Measurements from ENCODE around the gene POLR2L.

The POLR2L gene

DNA sequence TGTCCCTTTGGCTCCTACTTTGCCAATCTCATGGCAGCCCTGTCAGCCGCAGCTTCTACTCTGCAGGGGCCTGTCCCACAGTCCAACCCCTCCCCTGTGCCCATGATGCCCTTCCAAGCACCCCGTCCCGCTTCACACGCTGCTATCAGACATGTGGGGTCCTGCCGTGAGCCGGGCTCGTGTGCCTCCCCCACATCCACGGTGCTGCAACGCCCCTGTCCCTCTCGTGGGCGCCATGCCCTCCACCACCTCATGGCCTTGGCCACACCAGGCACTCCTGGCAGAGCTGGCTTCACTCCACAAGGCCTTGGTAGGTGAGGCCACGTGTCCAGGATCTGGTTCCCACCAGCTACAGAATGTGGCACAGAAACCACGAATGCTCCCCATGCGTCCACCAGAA lies 45.3 kb upstream of the POLR2L start:
- DNase-seq (ENCODE audit: low read depth): no peak
- TF ChIP-seq, protein P1, sequence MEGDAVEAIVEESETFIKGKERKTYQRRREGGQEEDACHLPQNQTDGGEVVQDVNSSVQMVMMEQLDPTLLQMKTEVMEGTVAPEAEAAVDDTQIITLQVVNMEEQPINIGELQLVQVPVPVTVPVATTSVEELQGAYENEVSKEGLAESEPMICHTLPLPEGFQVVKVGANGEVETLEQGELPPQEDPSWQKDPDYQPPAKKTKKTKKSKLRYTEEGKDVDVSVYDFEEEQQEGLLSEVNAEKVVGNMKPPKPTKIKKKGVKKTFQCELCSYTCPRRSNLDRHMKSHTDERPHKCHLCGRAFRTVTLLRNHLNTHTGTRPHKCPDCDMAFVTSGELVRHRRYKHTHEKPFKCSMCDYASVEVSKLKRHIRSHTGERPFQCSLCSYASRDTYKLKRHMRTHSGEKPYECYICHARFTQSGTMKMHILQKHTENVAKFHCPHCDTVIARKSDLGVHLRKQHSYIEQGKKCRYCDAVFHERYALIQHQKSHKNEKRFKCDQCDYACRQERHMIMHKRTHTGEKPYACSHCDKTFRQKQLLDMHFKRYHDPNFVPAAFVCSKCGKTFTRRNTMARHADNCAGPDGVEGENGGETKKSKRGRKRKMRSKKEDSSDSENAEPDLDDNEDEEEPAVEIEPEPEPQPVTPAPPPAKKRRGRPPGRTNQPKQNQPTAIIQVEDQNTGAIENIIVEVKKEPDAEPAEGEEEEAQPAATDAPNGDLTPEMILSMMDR (IDR thresholded peaks at IDR 0.05; ENCODE audit: control insufficient read depth, insufficient read depth, low read depth, low read length, missing control alignments): no peak
- H3K4me3 ChIP-seq (ENCODE audit: control insufficient read depth, low read depth, low read length): no peak overlapping the region

DNA sequence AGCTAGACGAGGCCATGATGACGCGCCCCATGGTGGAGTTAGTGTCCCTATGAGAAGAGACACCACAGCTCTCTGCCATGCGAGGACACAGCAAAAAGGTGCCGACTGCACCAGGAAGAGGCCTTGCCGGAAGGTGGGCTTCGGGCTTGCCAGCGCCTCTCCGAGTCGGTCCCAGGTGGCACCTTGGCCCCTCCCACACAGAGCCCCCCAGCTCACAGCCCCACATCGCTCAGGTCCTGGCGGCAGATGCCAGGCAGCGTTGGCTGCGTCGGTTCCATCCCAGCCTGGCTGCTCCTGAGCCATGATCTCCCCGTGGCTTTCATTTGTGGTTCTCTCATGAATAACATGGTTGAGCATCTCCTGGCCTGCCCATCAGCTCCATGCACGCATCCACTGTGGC lies 44.2 kb upstream of the POLR2L start:
- TF ChIP-seq, protein P1 (IDR thresholded peaks at IDR 0.05; ENCODE audit: control insufficient read depth, insufficient read depth, low read depth, low read length, missing control alignments): no peak
- no peak overlapping the region for H3K4me3 ChIP-seq (ENCODE audit: control insufficient read depth, low read depth, low read length)
- DNase-seq (ENCODE audit: low read depth): no peak

DNA sequence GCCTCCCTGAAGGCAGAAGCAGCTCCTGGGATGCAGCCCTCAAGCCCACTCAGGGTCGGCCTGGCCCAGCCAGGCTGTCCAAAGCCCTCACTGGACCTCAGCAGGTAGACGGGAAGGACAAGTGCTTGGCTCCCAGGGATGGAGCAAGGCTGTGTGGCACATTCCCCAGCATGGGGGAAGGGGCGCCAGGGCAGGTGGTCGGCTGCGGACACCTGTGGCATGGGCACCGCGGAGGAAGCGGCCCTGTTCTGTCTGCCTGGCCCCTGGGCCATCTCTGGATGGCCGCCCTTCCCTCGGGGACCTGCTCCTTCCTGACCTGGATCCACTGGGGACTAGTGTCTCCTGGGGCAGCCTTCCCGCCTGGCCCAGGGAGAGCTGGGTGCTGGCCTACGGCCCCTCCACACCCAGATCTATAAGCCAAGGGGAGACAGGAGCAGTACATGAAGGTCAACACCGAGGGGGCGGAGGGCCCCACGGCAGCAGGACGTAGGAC lies 42.3 kb upstream of the POLR2L start:
- no peak for DNase-seq (ENCODE audit: low read depth)
- TF ChIP-seq, protein P1 (IDR thresholded peaks at IDR 0.05; ENCODE audit: control insufficient read depth, insufficient read depth, low read depth, low read length, missing control alignments): no peak
- H3K4me3 ChIP-seq (ENCODE audit: control insufficient read depth, low read depth, low read length): no peak overlapping the region

DNA sequence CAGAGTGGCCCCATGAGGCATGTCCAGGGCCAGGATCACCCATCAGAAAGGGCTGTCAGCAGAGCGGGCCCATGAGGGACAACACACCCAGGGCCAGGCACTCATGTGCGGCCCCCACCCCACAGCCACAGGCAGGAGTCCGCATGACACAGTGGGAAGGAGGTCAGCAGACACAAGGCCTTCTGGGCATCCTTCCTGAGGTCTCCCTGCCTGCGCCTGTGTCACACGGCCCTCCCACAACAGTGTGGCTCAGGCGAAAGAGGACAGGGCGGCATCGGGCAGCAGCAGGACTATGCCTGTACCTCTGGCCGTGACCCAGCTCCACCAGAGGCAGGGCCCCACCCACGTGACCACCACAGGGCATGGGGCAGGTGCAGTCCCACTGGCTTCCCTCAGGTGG lies 41.2 kb upstream of the POLR2L start:
- DNase-seq (ENCODE audit: low read depth): no peak
- TF ChIP-seq, protein P1 (IDR thresholded peaks at IDR 0.05; ENCODE audit: control insufficient read depth, insufficient read depth, low read depth, low read length, missing control alignments): no peak
- no peak overlapping the region for H3K4me3 ChIP-seq (ENCODE audit: control insufficient read depth, low read depth, low read length)

DNA sequence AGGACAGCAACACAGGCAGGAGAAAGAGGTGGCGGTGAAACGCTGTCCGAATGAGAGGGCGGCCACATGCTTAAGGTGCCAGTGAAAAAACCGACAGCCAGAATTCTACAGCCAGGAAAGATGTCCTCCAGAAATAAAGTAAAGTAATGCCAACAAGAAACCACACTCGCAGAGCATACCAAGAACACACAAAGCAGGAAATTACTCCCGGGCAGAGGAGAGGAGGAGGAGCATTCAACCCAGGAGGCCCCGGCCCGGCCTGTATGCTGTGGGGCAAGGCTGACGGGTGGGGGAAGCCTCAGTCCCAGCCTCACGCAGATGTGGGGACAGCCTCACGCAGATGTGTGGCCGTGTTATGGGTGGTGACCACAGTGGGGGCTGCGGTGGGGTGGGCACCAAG lies 40.3 kb upstream of the POLR2L start:
- no peak overlapping the region for H3K4me3 ChIP-seq (ENCODE audit: control insufficient read depth, low read depth, low read length)
- TF ChIP-seq, protein P1 (IDR thresholded peaks at IDR 0.05; ENCODE audit: control insufficient read depth, insufficient read depth, low read depth, low read length, missing control alignments): no peak
- no peak for DNase-seq (ENCODE audit: low read depth)

DNA sequence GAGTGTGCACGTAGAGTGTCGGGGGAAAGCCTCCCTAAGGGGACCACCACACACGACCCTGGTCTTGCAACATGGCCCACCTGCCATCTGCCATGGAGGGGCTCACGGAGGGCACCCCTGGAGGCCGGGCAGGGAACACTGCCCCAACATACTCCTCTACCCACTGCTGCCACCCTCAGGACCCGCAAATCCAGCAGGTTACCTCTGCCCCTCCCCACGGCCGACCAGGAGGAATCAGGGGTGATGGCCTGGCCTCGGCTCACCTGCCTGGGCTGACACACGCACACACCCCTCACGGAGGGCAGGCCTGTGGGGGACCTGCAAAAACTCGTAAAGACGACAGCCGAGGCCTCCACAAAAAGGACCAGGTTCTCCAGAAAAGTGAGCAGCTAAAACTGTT lies 38.1 kb upstream of the POLR2L start:
- TF ChIP-seq, protein P1 (IDR thresholded peaks at IDR 0.05; ENCODE audit: control insufficient read depth, insufficient read depth, low read depth, low read length, missing control alignments): no peak
- no peak for DNase-seq (ENCODE audit: low read depth)
- H3K4me3 ChIP-seq (ENCODE audit: control insufficient read depth, low read depth, low read length): no peak overlapping the region

DNA sequence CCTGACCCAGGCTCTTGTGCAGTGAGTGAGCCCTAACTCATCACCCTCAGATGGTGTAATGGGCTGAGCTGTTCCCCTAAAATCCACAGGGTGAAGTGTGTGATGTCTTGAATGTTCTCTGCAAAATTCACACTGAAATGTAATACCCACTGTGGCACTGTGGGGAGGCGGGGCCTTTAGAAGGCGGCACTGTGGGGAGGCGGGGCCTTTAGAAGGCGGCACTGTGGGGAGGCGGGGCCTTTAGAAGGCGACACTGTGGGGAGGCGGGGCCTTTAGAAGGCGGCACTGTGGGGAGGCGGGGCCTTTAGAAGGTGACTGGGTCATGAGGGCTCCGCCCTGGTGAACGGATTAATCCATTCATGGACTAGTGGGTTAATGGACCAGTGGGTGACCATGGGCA lies 35.2 kb upstream of the POLR2L start:
- TF ChIP-seq, protein P1 (IDR thresholded peaks at IDR 0.05; ENCODE audit: control insufficient read depth, insufficient read depth, low read depth, low read length, missing control alignments): no peak

More for the DNA sequence above, 35.2 kb upstream of the POLR2L start:
- DNase-seq (ENCODE audit: low read depth): no peak
- H3K4me3 ChIP-seq (ENCODE audit: control insufficient read depth, low read depth, low read length): no peak overlapping the region

Data from AG09309 (cell line).